NCI-H146 treated with DMSO at 0.1 percent for 48 hours (cell line): ENCODE measurements around the gene SEMA3F.
A peak's percentile ranks its signal among the peaks of the same experiment; 100 is the strongest.

ENCODE experiments used
- DNase-seq: peaks from one replicate; lab custom pipeline; 2025; ENCODE audit not compliant: unreplicated experiment; lab: John Stamatoyannopoulos, UW

Gene SEMA3F

DNA sequence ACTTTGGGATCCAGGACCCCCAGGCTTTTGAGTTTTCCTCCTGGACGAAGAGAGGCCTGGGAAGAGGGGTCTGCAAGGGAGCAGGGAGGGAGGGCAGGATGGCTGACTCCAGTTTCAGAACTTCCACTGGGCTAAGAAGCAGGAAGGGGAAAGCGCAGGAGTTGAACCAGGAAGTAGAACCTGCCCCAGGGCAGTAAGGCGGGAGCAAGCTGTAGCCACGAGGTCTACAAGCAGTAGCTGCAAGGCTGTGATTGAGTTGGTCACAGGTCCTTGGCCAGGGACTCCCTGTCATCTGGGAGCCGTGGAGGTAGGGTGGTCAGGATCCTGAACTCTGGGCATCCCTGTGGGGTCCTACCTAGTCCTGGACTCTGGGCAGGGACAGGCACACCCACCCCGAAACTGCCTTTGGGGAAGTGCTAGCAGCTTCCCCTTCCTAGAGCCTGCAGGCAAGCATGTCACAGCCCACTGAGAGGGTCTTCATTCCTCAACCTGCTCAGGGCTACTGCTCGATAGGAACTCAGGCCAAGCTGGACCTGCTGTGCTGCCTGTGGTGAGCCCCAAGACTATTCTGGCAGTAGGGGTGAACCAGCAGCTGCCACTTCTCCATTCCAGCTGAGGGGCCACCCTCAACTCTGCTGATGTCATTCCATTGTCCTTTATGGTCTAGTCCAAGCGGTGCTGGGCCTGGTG lies 75.1 kb downstream of the SEMA3F start:
- no peak for DNase-seq

DNA sequence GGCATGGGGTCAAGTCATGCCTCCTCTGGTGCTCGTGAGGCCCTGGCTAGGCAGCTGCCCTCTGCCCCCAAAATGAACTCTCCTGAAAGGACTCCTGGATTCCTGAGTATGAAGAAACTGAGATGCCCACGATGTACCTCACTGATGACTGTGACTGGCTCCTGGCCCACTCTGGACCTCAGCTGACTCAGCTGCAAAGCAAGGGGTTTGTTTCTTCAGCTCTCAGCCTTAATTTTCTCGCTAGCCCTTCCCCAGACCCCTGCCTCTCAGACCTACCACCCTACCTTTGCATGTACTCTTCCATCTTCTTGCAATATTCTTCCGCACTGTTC lies 75.6 kb downstream of the SEMA3F start:
- no peak for DNase-seq

DNA sequence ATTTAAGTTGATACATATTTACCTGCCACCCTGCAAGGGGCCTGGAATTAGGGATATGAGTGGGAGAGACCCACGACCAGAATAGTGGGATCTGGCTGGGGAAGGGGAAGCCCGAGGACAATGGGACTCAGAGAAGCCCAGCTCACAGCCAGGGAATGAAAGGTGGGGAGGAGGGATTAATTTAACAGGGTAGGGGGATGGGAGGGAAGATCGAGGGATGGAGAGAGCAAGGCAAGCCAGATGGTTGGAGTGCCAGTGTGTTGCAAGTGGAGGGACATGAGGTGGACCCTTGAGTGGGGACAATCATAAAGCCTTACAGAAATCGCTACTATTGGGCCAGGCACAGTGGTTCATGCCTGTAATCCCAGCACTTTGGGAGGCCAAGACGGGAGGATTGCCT lies 76.5 kb downstream of the SEMA3F start:
- DNase-seq: no peak

DNA sequence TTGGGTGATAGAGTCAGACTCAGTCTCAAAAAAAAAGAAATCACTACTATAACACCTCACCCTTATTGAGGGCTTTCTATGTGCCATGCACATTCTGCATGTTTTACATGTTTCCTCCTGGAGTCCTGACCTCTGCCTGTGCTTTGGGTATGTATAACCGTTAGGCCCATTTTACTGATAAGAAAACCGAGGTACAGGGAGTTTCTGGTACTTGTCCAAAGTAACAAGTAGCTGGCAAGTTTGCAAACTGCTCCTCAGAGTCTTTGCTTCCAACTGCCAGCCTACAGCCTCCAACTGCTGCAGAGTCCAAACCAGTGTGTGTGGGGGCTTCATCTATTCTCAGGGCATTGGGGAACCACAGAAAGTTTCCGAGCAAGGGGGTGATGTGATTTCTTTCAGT lies 77.2 kb downstream of the SEMA3F start:
- DNase-seq: no peak

DNA sequence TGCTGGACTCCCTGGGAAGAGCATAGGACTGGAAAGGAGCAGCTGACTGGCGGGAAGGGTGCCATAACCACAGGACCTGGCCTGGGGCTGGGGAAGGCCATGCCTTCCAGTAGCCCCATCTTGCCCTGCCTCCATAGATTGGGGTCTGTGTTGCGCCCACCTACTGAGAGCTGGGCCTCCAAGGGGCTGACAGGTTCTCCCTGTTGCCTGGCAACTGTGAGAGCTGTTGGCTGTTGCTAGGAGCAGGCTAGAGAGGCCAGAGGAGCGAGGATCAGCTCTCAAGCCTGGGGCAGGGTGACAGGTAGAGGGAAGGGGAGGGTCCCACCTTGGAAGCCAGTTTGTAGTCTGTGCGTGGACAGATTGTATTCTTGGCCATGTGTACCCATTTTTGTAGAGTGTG lies 78.1 kb downstream of the SEMA3F start:
- DNase-seq: no peak

DNA sequence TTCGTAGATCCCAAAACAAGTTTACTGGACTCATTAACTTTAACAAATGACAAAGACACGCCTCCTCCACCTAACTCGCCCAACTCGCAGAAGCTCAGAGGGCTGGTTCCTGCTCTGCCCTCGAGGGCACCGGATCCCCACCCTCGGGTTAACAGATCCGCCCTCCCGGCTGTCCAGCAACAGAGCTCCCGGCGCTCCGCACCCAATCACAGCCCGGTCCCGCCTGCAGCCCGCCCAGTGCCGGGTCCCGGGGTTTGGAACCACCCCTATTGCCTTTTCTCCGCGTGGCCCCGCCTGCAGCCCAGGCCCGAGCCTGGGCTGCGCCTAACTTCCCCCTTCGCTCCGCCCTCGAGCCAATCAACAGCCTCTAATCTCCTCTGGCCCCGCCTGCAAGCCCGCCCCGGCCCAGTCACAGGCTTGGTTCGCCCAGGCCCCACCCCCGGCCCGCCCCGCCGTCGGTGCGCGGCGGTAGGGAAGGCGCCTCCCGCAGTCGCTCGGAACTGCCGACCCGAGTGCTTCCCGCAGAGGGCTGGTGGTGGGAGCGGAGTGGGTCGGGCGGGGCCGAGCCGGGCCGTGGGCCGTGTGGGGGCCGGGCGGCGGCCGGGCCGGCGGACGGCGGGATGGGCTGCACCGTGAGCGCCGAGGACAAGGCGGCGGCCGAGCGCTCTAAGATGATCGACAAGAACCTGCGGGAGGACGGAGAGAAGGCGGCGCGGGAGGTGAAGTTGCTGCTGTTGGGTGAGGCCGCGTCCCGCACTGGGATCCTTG lies 80.8 kb downstream of the SEMA3F start, which contains the start of gene GNAI2:
Gene GNAI2, plus strand, starts transcription at position 489 of the 768 bp plus-strand sequence. Its CDS starts 132 bp downstream, at position 621.
- DNase-seq: peak; percentile 90

DNA sequence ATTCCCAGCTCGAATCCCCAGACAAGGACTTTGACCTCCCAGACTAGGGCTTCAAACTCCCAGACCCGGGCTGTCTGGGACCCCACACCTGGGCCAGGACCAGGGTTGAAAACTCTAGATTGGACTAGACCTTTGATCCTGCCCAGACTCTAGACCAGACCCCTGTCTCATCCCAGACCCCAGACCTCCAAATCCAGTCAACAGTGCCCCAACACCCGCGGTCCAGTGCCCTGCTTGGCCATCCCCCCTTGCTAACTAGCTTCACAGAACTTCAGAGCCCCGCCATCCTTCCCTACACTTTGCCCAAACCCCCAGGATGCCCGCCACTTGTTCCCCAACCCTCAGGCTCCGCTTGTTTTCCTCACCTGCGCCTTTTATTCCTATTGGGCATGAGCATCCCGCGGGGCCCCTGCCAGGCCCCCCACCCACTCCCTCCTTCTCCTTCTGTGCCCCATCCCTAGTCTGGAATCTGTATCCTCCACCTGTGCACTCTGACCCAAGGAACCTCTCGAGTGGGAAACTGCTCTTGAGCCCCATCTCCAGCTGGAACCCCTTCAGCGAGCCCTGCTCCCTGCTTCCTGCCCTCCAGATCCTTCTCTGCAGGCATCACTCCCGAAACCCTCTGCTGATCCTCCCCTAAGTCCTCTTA lies 81.5 kb downstream of the SEMA3F start:
- DNase-seq: no peak

DNA sequence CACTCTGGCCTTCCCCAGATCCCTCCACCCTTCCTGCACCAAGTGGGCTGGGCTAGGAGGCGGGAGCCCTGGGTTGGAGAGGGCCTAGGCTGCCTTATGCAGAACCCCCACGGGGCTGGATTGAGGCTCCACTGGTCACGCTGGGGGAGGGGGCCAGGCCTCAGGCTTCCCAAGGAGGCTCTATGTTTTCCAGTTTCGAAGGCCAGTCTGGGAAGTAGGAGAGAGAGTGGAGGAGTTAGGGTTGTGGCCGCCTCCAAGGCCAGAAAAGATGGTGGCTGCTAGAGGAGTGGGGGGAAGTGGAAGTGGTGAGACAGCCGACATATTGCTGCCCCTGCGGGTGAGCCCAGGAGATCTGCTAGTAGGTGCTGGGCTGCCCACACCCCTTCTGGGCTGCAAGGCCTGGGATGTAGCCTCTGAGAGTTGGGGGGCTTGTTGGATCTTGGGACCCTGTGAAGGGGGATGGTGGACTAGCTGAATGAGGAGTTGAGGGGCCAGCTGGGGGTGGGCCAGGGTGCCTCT lies 82.1 kb downstream of the SEMA3F start:
- DNase-seq: no peak

DNA sequence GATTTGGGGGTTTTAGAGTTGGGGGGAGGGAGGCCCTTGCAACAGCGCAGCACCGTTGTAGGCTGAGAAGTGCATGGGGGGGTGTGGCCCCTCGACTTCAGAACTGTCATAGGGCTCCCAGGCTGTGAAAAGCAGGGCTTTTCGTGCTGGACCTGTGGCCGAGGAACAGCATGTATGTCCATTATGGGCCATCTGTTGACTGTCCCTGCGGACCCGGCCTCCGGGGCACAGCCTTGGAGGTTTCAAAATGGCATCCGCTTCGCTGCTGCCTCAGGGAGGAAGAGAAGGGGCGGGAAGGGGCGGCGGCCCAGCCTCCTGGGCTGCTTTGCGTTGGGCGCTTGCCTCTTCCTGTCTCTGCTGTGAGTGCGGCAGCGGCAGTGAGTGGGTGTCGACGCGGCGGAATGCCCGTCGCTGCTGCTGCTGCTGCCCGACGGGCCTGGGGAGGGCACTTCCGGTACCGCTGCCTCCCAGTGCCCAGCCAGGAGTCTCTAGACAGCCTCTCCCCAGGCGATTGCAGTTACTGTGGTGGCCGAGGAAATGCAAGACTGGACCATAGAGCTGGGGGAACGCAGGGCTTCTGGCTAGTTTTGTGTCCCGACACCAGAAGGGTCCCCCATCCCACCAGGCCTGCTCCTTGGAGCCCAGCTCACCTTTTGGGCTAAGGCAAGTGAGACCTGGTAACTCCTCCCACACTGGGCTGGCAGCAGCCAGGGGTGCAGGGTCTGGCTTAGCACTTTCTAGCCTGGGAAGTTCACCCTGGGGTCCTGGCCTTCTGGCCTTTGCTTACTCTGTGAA lies 82.8 kb downstream of the SEMA3F start:
- DNase-seq: peak; percentile 29

DNA sequence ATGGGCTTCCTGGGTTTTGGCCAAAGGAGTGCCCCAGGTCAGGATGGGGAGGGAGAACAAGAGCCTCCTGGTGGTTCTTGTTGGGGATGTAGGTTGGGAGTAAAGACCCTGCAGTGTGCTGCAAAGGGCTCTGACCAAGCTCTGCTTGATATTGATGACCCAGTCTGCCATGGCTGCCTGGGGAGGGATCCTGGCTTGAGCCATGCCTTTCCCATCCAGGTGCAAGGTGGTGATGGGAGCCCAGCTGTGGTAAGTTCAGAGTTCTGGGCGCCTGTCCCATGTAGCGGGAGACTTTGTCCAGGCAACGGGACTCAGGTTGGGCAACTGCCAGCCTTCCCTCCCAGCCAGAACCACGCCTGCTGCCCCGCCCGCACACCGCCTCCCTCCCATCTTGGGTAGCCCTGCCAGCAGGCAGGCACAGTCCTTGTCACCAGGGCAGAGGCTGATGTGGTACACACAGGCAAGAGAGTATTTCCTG lies 83.5 kb downstream of the SEMA3F start:
- no peak for DNase-seq
